ENCODE measurements around the gene ACAD10.

GRCh38 chr12:111673503-111673902, 12.3 kb upstream of the ACAD10 start:
- TF ChIP-seq POLR2AphosphoS5 (IDR thresholded peaks at IDR 0.05) (no peak), POLR2A (IDR thresholded peaks at IDR 0.05) (no peak)
